ENCODE measurements around the gene CLDN17. TPM values are rescaled to one million over a fixed set of nuclear protein-coding genes. Genes with fewer than 3 reads are reported as not detected.

The CLDN17 gene
- not detected in 2 replicates for total RNA-seq

DNA sequence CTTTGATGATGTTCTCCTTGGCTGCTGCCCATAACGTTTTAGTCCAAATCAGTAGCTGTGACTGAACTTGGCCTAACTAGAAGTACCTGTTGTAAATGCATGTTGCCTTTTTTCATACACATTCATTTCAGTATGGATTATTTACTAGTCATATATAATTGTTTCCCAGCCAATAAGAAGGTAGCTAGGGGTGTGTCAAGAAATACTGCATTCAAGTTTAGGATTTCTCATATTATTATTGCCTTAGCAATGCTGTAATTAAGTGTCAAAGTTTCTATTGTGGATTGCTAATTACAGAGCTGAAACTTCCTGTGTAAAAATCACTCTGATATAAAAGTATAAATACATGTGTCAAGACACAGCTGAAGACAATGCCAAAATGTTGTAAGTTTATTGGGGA, at the start of gene CLDN17:
Gene CLDN17 (minus strand): TSS at position 101 of the 400 bp plus-strand sequence. CDS start 188 bp downstream, outside the sequence.
- TF ChIP-seq, protein P1, sequence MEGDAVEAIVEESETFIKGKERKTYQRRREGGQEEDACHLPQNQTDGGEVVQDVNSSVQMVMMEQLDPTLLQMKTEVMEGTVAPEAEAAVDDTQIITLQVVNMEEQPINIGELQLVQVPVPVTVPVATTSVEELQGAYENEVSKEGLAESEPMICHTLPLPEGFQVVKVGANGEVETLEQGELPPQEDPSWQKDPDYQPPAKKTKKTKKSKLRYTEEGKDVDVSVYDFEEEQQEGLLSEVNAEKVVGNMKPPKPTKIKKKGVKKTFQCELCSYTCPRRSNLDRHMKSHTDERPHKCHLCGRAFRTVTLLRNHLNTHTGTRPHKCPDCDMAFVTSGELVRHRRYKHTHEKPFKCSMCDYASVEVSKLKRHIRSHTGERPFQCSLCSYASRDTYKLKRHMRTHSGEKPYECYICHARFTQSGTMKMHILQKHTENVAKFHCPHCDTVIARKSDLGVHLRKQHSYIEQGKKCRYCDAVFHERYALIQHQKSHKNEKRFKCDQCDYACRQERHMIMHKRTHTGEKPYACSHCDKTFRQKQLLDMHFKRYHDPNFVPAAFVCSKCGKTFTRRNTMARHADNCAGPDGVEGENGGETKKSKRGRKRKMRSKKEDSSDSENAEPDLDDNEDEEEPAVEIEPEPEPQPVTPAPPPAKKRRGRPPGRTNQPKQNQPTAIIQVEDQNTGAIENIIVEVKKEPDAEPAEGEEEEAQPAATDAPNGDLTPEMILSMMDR (IDR thresholded peaks at IDR 0.05) = no peak
- H3K36me3 Mint-ChIP-seq (ENCODE audit: low read depth) = no peaks in the 10 kb centered on the region
- ChIA-PET CTCF (no interaction called here), POLR2A (no interaction called here)
- H3K9me3 Mint-ChIP-seq = peaks cover 6% of the 10 kb centered on the region
- intact Hi-C loops (cut with micrococcal nuclease) = no loop called here
- no peaks in the 10 kb centered on the region for H3K27me3 Mint-ChIP-seq
- H3K4me1 Mint-ChIP-seq = no peaks in the 10 kb centered on the region
- no peak for DNase-seq
- ATAC-seq (ENCODE audit: low read depth) = no peak
- no peak within 1 kb of the TSS for H3K27ac Mint-ChIP-seq
- no peak within 1 kb of the TSS for H3K4me3 Mint-ChIP-seq

- ChIA-PET CTCF (no interaction called here), POLR2A (no interaction called here)
- H3K9me3 Mint-ChIP-seq = no peaks in the 10 kb centered on the region
- TF ChIP-seq, protein P1 (IDR thresholded peaks at IDR 0.05) = no peak
- no peak for ATAC-seq (ENCODE audit: low read depth)
- H3K36me3 Mint-ChIP-seq (ENCODE audit: low read depth) = no peaks in the 10 kb centered on the region
- no peak within 1 kb of the TSS for H3K27ac Mint-ChIP-seq
- no peak within 1 kb of the TSS for H3K4me3 Mint-ChIP-seq
- DNase-seq = no peak
- intact Hi-C loops (cut with micrococcal nuclease) = no loop called here
- no peaks in the 10 kb centered on the region for H3K4me1 Mint-ChIP-seq
- H3K27me3 Mint-ChIP-seq = no peaks in the 10 kb centered on the region
These were observed 49.6 kb upstream of the CLDN17 start, which contains the start of gene CLDN8 for GRCh38 chr21:30216041-30216723. TSS of gene CLDN8 (minus strand) at chr21:30216097. CDS start at chr21:30215925, 172 bp downstream.

DNA sequence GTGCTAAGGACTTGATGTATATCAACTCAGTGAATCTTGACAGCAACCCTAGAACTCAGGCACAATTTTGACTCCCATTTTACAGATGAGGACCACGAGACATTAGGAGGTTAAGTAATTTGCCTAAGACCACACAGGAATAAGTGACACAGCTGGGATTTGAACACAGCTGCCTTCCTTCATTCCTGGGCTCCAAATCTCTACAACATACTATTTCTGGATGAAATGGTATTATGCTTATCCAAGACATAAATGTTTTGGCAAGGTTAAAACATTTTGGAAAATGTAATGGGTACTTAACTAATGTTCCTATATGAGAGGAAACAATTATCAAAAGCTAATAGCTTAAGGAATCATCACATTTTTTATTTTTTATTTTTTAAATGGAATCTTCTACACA, 44.5 kb upstream of the CLDN17 start:
- Mint-ChIP-seq H3K4me3 (no peak overlapping the region), H3K27me3 (no peaks in the 10 kb centered on the region), H3K27ac (no peak overlapping the region), H3K9me3 (peaks cover 5% of the 10 kb centered on the region), H3K4me1 (no peaks in the 10 kb centered on the region), H3K36me3 (ENCODE audit: low read depth) (no peaks in the 10 kb centered on the region)
- TF ChIP-seq, protein P1 (IDR thresholded peaks at IDR 0.05) = no peak
- POLR2A ChIA-PET = no interaction called here
- intact Hi-C loops (cut with micrococcal nuclease) = no loop called here
- ATAC-seq (ENCODE audit: low read depth) (no peak), DNase-seq (no peak)
- CTCF ChIA-PET = no interaction called here

- H3K4me3 Mint-ChIP-seq = no peak overlapping the region
- TF ChIP-seq, protein P1 (IDR thresholded peaks at IDR 0.05) = no peak
- no peak for ATAC-seq (ENCODE audit: low read depth)
- intact Hi-C loops (cut with micrococcal nuclease) = no loop called here
- peaks cover 5% of the 10 kb centered on the region for H3K9me3 Mint-ChIP-seq
- no peak overlapping the region for H3K27ac Mint-ChIP-seq
- no peak for DNase-seq
- ChIA-PET CTCF (no interaction called here), POLR2A (no interaction called here)
- H3K36me3 Mint-ChIP-seq (ENCODE audit: low read depth) = no peaks in the 10 kb centered on the region
- H3K27me3 Mint-ChIP-seq = no peaks in the 10 kb centered on the region
- H3K4me1 Mint-ChIP-seq = no peaks in the 10 kb centered on the region
These were observed 43.0 kb upstream of the CLDN17 start for GRCh38 chr21:30209601-30210000.

- no peaks in the 10 kb centered on the region for H3K4me1 Mint-ChIP-seq
- intact Hi-C loops (cut with micrococcal nuclease) = no loop called here
- no peaks in the 10 kb centered on the region for H3K27me3 Mint-ChIP-seq
- POLR2A ChIA-PET = no interaction called here
- H3K36me3 Mint-ChIP-seq (ENCODE audit: low read depth) = no peaks in the 10 kb centered on the region
- peaks cover 7% of the 10 kb centered on the region for H3K9me3 Mint-ChIP-seq
- CTCF ChIA-PET = no interaction called here
- DNase-seq (no peak), ATAC-seq (ENCODE audit: low read depth) (no peak)
- H3K4me3 Mint-ChIP-seq = no peak overlapping the region
- TF ChIP-seq, protein P1 (IDR thresholded peaks at IDR 0.05) = no peak
- H3K27ac Mint-ChIP-seq = no peak overlapping the region
These were observed 40.6 kb upstream of the CLDN17 start for GRCh38 chr21:30207252-30207579.

Data from activated B cell treated with CpG ODN at 0.5 μM for 24 hours (primary cell).